Keratinocyte (primary cell): Measurements from ENCODE around the gene AAGAB. TPM values are rescaled to one million over a fixed set of nuclear protein-coding genes. Genes with fewer than 3 reads are reported as not detected.
"Not testable (repeated sequence)": the region's sequence is repeated elsewhere in the genome, so short reads cannot be mapped to it uniquely, and the experiment has no call there.

Experiments
- DNase-seq: peaks from one replicate; pipeline ENCODE4 v3.0.0-alpha.2; 2011; ENCODE audit warnings: low read depth, missing footprints, low spot score
- FAIRE-seq: peaks from 2 replicates; lab custom pipeline; 2011; peaks lifted over from hg19 to GRCh38; lab: Jason Lieb, UNC
- H2AFZ ChIP-seq: 2 replicates; pipeline ENCODE4 v1.6.0; 2012; ENCODE audit warnings: low read length, control low read depth, inconsistent platforms; ENCODE audit not compliant: control insufficient read depth
- H3K27ac ChIP-seq: 2 replicates; pipeline ENCODE4 v1.5.1; 2011; ENCODE audit warnings: low read length; ENCODE audit not compliant: control insufficient read depth, insufficient read depth
- H3K27me3 ChIP-seq: 3 replicates; pipeline ENCODE4 v1.6.0; 2011; ENCODE audit warnings: low read length; ENCODE audit not compliant: control insufficient read depth, insufficient read depth; ENCODE audit errors: extremely low read depth
- H3K36me3 ChIP-seq, 2 experiments: 2 replicates in 1 of 2; 3 replicates in 1 of 2; pipeline ENCODE4 v1.5.1; 2011; ENCODE audit warnings: low read length in 2 of 2, mild to moderate bottlenecking in 1 of 2; ENCODE audit not compliant: control insufficient read depth in 2 of 2, insufficient read depth in 2 of 2; ENCODE audit errors: extremely low read depth in 1 of 2
- H3K4me1 ChIP-seq: 3 replicates; pipeline ENCODE4 v1.5.1; 2011; ENCODE audit warnings: low read length; ENCODE audit not compliant: control insufficient read depth, insufficient read depth; ENCODE audit errors: extremely low read depth
- H3K4me2 ChIP-seq: 3 replicates; pipeline ENCODE4 v1.6.0; 2011; ENCODE audit warnings: low read depth, low read length; ENCODE audit not compliant: control insufficient read depth, insufficient read depth; ENCODE audit errors: extremely low read depth
- H3K4me3 ChIP-seq, 3 experiments: fragments of 200-600 bp in 1 of 3; sonication (generic) in 1 of 3; 2 replicates in 2 of 3; 3 replicates in 1 of 3; pipeline ENCODE4 v1.5.1; 2011 to 2016; ENCODE audit warnings: low read length in 3 of 3, mild to moderate bottlenecking in 3 of 3, control low read depth in 2 of 3, inconsistent platforms in 1 of 3, low read depth in 1 of 3, mixed read lengths in 1 of 3, mixed run types in 1 of 3, moderate library complexity in 1 of 3; ENCODE audit not compliant: control insufficient read depth in 2 of 3, insufficient read depth in 2 of 3; ENCODE audit errors: extremely low read depth in 1 of 3
- H3K79me2 ChIP-seq: 2 replicates; pipeline ENCODE4 v1.6.0; 2012; ENCODE audit warnings: low read length; ENCODE audit not compliant: control insufficient read depth, insufficient read depth
- H3K9ac ChIP-seq: 3 replicates; pipeline ENCODE4 v1.6.0; 2011; ENCODE audit warnings: low read length; ENCODE audit not compliant: control insufficient read depth, insufficient read depth; ENCODE audit errors: extremely low read depth
- H3K9me1 ChIP-seq: 3 replicates; pipeline ENCODE4 v1.6.0; 2011; ENCODE audit warnings: low read length; ENCODE audit not compliant: control insufficient read depth, insufficient read depth; ENCODE audit errors: extremely low read depth
- H3K9me3 ChIP-seq: 2 replicates; pipeline ENCODE4 v1.5.1; 2012; ENCODE audit warnings: low read depth, low read length; ENCODE audit not compliant: control insufficient read depth
- H4K20me1 ChIP-seq: 3 replicates; pipeline ENCODE4 v1.6.0; 2011; ENCODE audit warnings: low read length; ENCODE audit not compliant: control insufficient read depth, insufficient read depth; ENCODE audit errors: extremely low read depth
- EZH2 ChIP-seq: IDR thresholded peaks from one replicate; pipeline ENCODE4 v1.6.1; 2012; ENCODE audit warnings: inconsistent platforms, mild to moderate bottlenecking, low read length, moderate library complexity
- dilution Hi-C: fragments of 300-500 bp; cut with MboI; formaldehyde crosslinking; loops from one replicate; pipeline ENCODE4 v1.7.0; 2020; ENCODE audit warnings: low sequenced_read_pairs; ENCODE audit not compliant: extremely low pct_ligation_motif_present
- polyA plus RNA-seq, 5 experiments: library from polyadenylated mRNA; depleted of rRNA in 3 of 5; stranded (reverse) in 3 of 5; stranded (forward) in 1 of 5; unstranded in 1 of 5; fragments of >200 nt; gene quantifications; 1 replicate in 1 of 5; 2 replicates in 3 of 5; 3 replicates in 1 of 5; pipeline versions ENCODE4 v1.2.1 to v1.2.3, GENCODE V29; 2011 to 2012; ENCODE audit warnings: missing spikeins in 2 of 5, low read depth in 1 of 5, low replicate concordance in 1 of 5
- TF ChIP-seq, protein P1 (sequence below), 3 experiments: IDR thresholded peaks in 1 of 3; conservative IDR thresholded peaks in 1 of 3; optimal IDR thresholded peaks in 1 of 3; 2 replicates in 2 of 3; 3 replicates in 1 of 3; pipeline versions ENCODE3 to v1.5.1; 2011; ENCODE audit warnings: low read length in 3 of 3, mild to moderate bottlenecking in 3 of 3, moderate library complexity in 2 of 3, control low read depth in 1 of 3, inconsistent platforms in 1 of 3; ENCODE audit not compliant: insufficient read depth in 2 of 3; ENCODE audit errors: extremely low read depth in 1 of 3

AAGAB gene
- polyA plus RNA-seq, 1 donor (not counting 4 experiments of a cell fraction or from before 2014, with no cell fraction given), result 82.7 TPM

DNA sequence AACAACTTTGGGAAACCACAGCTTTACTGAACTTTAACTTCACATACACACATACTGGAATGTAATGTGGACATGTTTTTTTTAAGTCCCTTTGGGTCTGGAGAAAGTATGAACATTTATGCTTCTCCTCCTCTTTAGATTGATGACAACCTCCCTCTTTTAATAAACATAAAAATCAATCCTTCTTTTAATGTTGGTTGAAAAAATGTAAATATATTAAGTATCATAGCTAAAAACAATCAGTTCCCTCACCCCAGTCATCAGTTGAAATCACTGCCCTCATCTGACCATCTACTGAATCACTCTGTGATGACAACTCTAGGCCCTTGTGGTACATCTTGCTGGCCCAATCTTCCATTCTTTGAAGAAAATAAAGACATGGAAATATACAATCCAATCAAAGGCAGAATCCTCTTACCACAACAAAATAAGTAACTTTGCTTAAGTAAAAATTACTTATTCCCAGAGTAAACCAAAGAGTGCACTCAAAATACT, 6.4 kb downstream of the AAGAB start:
- no peaks in the 10 kb centered on the region for H3K9me1 ChIP-seq
- H4K20me1 ChIP-seq, result no peaks in the 10 kb centered on the region
- TF ChIP-seq EZH2, result no peak
- TF ChIP-seq, protein P1, sequence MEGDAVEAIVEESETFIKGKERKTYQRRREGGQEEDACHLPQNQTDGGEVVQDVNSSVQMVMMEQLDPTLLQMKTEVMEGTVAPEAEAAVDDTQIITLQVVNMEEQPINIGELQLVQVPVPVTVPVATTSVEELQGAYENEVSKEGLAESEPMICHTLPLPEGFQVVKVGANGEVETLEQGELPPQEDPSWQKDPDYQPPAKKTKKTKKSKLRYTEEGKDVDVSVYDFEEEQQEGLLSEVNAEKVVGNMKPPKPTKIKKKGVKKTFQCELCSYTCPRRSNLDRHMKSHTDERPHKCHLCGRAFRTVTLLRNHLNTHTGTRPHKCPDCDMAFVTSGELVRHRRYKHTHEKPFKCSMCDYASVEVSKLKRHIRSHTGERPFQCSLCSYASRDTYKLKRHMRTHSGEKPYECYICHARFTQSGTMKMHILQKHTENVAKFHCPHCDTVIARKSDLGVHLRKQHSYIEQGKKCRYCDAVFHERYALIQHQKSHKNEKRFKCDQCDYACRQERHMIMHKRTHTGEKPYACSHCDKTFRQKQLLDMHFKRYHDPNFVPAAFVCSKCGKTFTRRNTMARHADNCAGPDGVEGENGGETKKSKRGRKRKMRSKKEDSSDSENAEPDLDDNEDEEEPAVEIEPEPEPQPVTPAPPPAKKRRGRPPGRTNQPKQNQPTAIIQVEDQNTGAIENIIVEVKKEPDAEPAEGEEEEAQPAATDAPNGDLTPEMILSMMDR (optimal IDR thresholded peaks at IDR 0.05 in 1 of 3, IDR thresholded peaks at IDR 0.05 in 1 of 3, conservative IDR thresholded peaks at IDR 0.05 in 1 of 3; ENCODE audit: extremely low read depth in 1 of 3, insufficient read depth in 2 of 3, low read length in 3 of 3), result no peak
- dilution Hi-C loops, result no loop called here
- peaks cover 11% of the 10 kb centered on the region for H3K4me1 ChIP-seq
- no peak overlapping the region for H3K27ac ChIP-seq
- H3K27me3 ChIP-seq, result no peaks in the 10 kb centered on the region
- H3K4me3 ChIP-seq, result no peak overlapping the region
- DNase-seq, result no peak
- peaks cover 2% of the 10 kb centered on the region for H3K9me3 ChIP-seq
- no peak overlapping the region for H3K9ac ChIP-seq
- no peak overlapping the region for H2AFZ ChIP-seq
- no peak overlapping the region for H3K4me2 ChIP-seq
- H3K79me2 ChIP-seq, result peaks cover 95% of the 10 kb centered on the region
- peaks cover 2 to 7% of the 10 kb centered on the region in 2 experiments for H3K36me3 ChIP-seq
- no peak for FAIRE-seq

DNA sequence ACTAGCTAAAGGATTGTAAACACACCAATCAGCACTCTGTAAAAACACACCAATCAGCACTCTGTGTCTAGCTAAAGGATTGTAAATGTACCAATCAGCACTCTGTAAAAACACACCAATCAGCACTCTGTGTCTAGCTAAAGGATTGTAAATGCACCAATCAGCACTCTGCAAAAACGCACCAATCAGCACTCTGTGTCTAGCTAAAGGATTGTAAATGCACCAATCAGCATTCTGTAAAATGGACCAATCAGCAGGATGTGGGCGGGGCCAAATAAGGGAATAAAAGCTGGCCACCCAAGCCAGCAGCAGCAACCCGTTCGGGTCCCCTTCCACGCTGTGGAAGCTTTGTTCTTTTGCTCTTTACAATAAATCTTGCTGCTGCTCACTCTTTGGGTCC, 7.9 kb downstream of the AAGAB start:
- H3K27ac ChIP-seq, FAIRE-seq, H3K4me3 ChIP-seq, H3K27me3 ChIP-seq, dilution Hi-C loops, H3K9me3 ChIP-seq, DNase-seq, H2AFZ ChIP-seq, H3K9ac ChIP-seq, H3K9me1 ChIP-seq, H3K36me3 ChIP-seq, H3K4me2 ChIP-seq, H4K20me1 ChIP-seq: not testable (repeated sequence)
- peaks cover 17% of the 10 kb centered on the region for H3K4me1 ChIP-seq
- H3K79me2 ChIP-seq, result peaks cover 91% of the 10 kb centered on the region

DNA sequence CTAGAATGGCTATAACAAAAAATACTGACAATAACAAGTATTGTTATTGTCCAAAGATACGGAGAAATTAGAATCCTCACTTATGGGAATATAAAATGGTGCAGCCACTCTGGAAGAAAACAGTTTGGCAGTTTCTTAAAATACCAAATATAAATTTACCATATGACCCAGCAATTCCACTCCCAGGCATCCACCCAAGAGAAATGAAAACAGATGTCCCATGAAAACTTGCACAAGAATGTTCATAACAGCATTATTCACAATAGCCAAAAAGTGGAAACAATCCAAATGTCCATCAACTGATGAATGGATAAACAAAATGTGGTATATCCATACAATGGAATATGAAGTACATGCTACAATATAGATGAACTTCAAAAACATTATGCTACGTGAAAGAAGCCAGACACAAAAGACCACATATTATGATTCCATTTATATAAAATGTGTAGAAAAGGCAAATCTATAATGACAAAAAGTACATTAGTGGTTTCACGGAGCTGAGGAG, 9.4 kb downstream of the AAGAB start:
- dilution Hi-C loops, result no loop called here
- H3K4me3 ChIP-seq, result no peak overlapping the region
- FAIRE-seq (no peak), DNase-seq (no peak)
- peaks cover 2% of the 10 kb centered on the region for H4K20me1 ChIP-seq
- H2AFZ ChIP-seq, result no peak overlapping the region
- no peak overlapping the region for H3K4me2 ChIP-seq
- H3K9me3 ChIP-seq, result peaks cover 2% of the 10 kb centered on the region
- peaks cover 91% of the 10 kb centered on the region for H3K79me2 ChIP-seq
- no peaks in the 10 kb centered on the region for H3K27me3 ChIP-seq
- peaks cover 2 to 4% of the 10 kb centered on the region in 2 experiments for H3K36me3 ChIP-seq
- no peak overlapping the region for H3K9ac ChIP-seq
- no peak overlapping the region for H3K27ac ChIP-seq
- H3K4me1 ChIP-seq, result peaks cover 33% of the 10 kb centered on the region
- TF ChIP-seq, protein P1 (optimal IDR thresholded peaks at IDR 0.05 in 1 of 3, IDR thresholded peaks at IDR 0.05 in 1 of 3, conservative IDR thresholded peaks at IDR 0.05 in 1 of 3; ENCODE audit: extremely low read depth in 1 of 3, insufficient read depth in 2 of 3, low read length in 3 of 3), result no peak
- TF ChIP-seq EZH2, result no peak
- H3K9me1 ChIP-seq, result no peaks in the 10 kb centered on the region
